ENCODE data around the gene CCDC92B. TPM values are rescaled to one million over a fixed set of nuclear protein-coding genes. Genes with fewer than 3 reads are reported as not detected.

Gene CCDC92B
- total RNA-seq, 6 experiments from 2014 or later, result not detected

GRCh38 chr17:2722611-2723010 is 26.8 kb downstream of the CCDC92B start:
- WGBS (ENCODE audit: insufficient coverage, low coverage, low lambda C conversion rate, missing lambda C conversion rate), result 56% methylated on average over 7 of the region's 10 CpGs
- Histone ChIP-seq H3K36me3 (no peaks in the 10 kb centered on the region), H3K4me3 (no peak overlapping the region), H3K27me3 (no peaks in the 10 kb centered on the region), H3K27ac (no peak overlapping the region), H3K4me1 (peaks cover 0 to 4% (median 0%) of the 10 kb centered on the region in 4 donors), H3K9me3 (no peaks in the 10 kb centered on the region)
- TF ChIP-seq POLR2A (IDR thresholded peaks at IDR 0.05) (no peak), CTCF (IDR thresholded peaks at IDR 0.05) (no peak)
- ATAC-seq (no peak), DNase-seq (no peak)
- intact Hi-C loops (cut with DNase I), result no loop called here

GRCh38 chr17:2721603-2722002 is 27.8 kb downstream of the CCDC92B start:
- Histone ChIP-seq H3K4me3 (no peak overlapping the region), H3K27ac (no peak overlapping the region), H3K27me3 (no peaks in the 10 kb centered on the region), H3K9me3 (no peaks in the 10 kb centered on the region), H3K36me3 (no peaks in the 10 kb centered on the region), H3K4me1 (peaks cover 0 to 4% (median 0%) of the 10 kb centered on the region in 4 donors)
- intact Hi-C loops (cut with DNase I), result no loop called here
- ATAC-seq, result no peak
- TF ChIP-seq POLR2A (IDR thresholded peaks at IDR 0.05), result no peak
- no peak for TF ChIP-seq CTCF (IDR thresholded peaks at IDR 0.05)
- DNase-seq, result no peak
- 33% methylated on average over 1 of the region's 4 CpGs for WGBS (ENCODE audit: insufficient coverage, low coverage, low lambda C conversion rate, missing lambda C conversion rate)

- Histone ChIP-seq H3K27me3 (no peaks in the 10 kb centered on the region), H3K4me3 (no peak overlapping the region), H3K36me3 (no peaks in the 10 kb centered on the region), H3K9me3 (no peaks in the 10 kb centered on the region), H3K4me1 (peaks cover 0 to 3% (median 0%) of the 10 kb centered on the region in 4 donors), H3K27ac (no peak overlapping the region)
- no peak for ATAC-seq
- WGBS (ENCODE audit: insufficient coverage, low coverage, low lambda C conversion rate, missing lambda C conversion rate), result 56% methylated on average over 3 of the region's 4 CpGs
- no peak for DNase-seq
- intact Hi-C loops (cut with DNase I), result no loop called here
- TF ChIP-seq CTCF (IDR thresholded peaks at IDR 0.05), result no peak
- TF ChIP-seq POLR2A (IDR thresholded peaks at IDR 0.05), result no peak
Measured at GRCh38 chr17:2719861-2720260, 29.6 kb downstream of the CCDC92B start.

GRCh38 chr17:2718150-2718938 is 31.1 kb downstream of the CCDC92B start:
- H3K27me3 ChIP-seq, result no peaks in the 10 kb centered on the region
- DNase-seq (no peak), ATAC-seq (no peak)
- no peaks in the 10 kb centered on the region for H3K36me3 ChIP-seq
- H3K9me3 ChIP-seq, result no peaks in the 10 kb centered on the region
- intact Hi-C loops (cut with DNase I), result no loop called here
- no peak overlapping the region for H3K27ac ChIP-seq
- 57% methylated on average over 7 of the region's 13 CpGs for WGBS (ENCODE audit: insufficient coverage, low coverage, low lambda C conversion rate, missing lambda C conversion rate)
- H3K4me3 ChIP-seq, result no peak overlapping the region
- no peaks in the 10 kb centered on the region for H3K4me1 ChIP-seq
- TF ChIP-seq POLR2A (IDR thresholded peaks at IDR 0.05) (no peak), CTCF (IDR thresholded peaks at IDR 0.05) (no peak)
